Activated CD4-positive, alpha-beta memory T cell treated with anti-CD3 and anti-CD28 coated beads for 36 hours (primary cell): Measurements from ENCODE around the gene RAPGEF2. TPM values are rescaled to one million over a fixed set of nuclear protein-coding genes. Genes with fewer than 3 reads are reported as not detected.

ENCODE experiments used
- CTCF ChIA-PET: fragments of 350-600 bp; sonication (Branson Sonifier 250); formaldehyde crosslinking; loops from one replicate; lab custom pipeline; 2021; ENCODE audit warnings: antibody characterized with exemption, inconsistent platforms; lab: Charles Lee
- POLR2A ChIA-PET: fragments of 350-600 bp; sonication (Branson Sonifier 250); formaldehyde crosslinking; loops from one replicate; lab custom pipeline; 2021; ENCODE audit warnings: antibody characterized with exemption; lab: Charles Lee
- DNase-seq: peaks from one replicate; pipeline ENCODE4 v3.0.0-alpha.2; 2020
- H3K27ac Mint-ChIP-seq: one replicate; pipeline ENCODE4 v1.8.0; 2021; ENCODE audit warnings: mixed read lengths
- H3K27me3 Mint-ChIP-seq: one replicate; pipeline ENCODE4 v1.8.0; 2021; ENCODE audit warnings: mixed read lengths
- H3K36me3 Mint-ChIP-seq: one replicate; pipeline ENCODE4 v1.8.0; 2021; ENCODE audit warnings: mixed read lengths
- H3K4me1 Mint-ChIP-seq: one replicate; pipeline ENCODE4 v1.8.0; 2021; ENCODE audit warnings: low read depth, mixed read lengths
- H3K4me3 Mint-ChIP-seq: one replicate; pipeline ENCODE4 v1.8.0; 2021; ENCODE audit warnings: mild to moderate bottlenecking, mixed read lengths
- H3K9me3 Mint-ChIP-seq: one replicate; pipeline ENCODE4 v1.8.0; 2021; ENCODE audit warnings: mixed read lengths
- intact Hi-C: fragments of 100-400 bp; cut with micrococcal nuclease; formaldehyde crosslinking; loops from one replicate; pipeline ENCODE4 v1.15.1; 2023
- total RNA-seq, 2 experiments: library from RNA; stranded (reverse); gene quantifications; one replicate each; pipeline ENCODE4 v1.2.3, GENCODE V29; 2021

The RAPGEF2 gene
- total RNA-seq, 2 experiments from 2014 or later = 18.6 to 22.0 TPM

GRCh38 chr4:159353422-159354116 is 250.7 kb downstream of the RAPGEF2 start:
- Mint-ChIP-seq H3K4me3 (no peak overlapping the region), H3K36me3 (peaks cover 41% of the 10 kb centered on the region)
- CTCF ChIA-PET = interaction anchor here (0.6 kb wide), 1 partner anchor 98 kb away, joined by 3 read pairs; no protein-coding TSS in a partner anchor

GRCh38 chr4:159355466-159355865 is 252.6 kb downstream of the RAPGEF2 start:
- Mint-ChIP-seq H3K27ac (no peak overlapping the region), H3K4me3 (no peak overlapping the region), H3K36me3 (peaks cover 46% of the 10 kb centered on the region), H3K9me3 (no peaks in the 10 kb centered on the region), H3K4me1 (no peaks in the 10 kb centered on the region), H3K27me3 (no peaks in the 10 kb centered on the region)
- ChIA-PET CTCF (no interaction called here), POLR2A (no interaction called here)
- no peak for DNase-seq
- intact Hi-C loops = no loop called here

More at GRCh38 chr4:159353422-159354116, 250.7 kb downstream of the RAPGEF2 start:
- intact Hi-C loops = no loop called here
- Mint-ChIP-seq H3K4me1 (no peaks in the 10 kb centered on the region), H3K9me3 (no peaks in the 10 kb centered on the region), H3K27me3 (no peaks in the 10 kb centered on the region), H3K27ac (no peak overlapping the region)
- no peak for DNase-seq
- POLR2A ChIA-PET = no interaction called here

DNA sequence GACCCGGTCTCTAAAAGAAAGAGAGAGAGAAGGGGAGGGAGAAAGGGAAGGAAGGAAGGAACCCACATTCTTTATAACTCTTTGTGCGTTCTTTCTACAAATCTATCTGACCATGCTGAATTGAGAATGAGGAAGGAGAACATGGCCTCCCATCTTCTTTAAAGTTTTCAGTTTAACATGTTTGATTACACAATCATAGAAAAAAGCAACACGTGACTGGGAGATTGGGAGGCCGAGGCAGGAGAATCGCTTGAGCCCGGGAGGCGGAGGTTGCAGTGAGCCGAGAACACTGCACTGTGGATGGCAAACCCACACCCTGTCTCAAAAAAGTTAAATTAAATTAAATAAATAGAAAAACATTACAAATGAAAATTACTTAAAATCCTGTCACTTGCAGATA is 254.5 kb downstream of the RAPGEF2 start:
- Mint-ChIP-seq H3K27ac (no peak overlapping the region), H3K4me1 (no peaks in the 10 kb centered on the region), H3K4me3 (no peak overlapping the region), H3K9me3 (no peaks in the 10 kb centered on the region), H3K27me3 (no peaks in the 10 kb centered on the region), H3K36me3 (peaks cover 47% of the 10 kb centered on the region)
- DNase-seq = no peak
- ChIA-PET CTCF (no interaction called here), POLR2A (no interaction called here)
- intact Hi-C loops = no loop called here

GRCh38 chr4:159358226-159358625 is 255.3 kb downstream of the RAPGEF2 start:
- H3K27me3 Mint-ChIP-seq = no peaks in the 10 kb centered on the region
- CTCF ChIA-PET = no interaction called here
- POLR2A ChIA-PET = no interaction called here
- H3K4me1 Mint-ChIP-seq = no peaks in the 10 kb centered on the region
- H3K36me3 Mint-ChIP-seq = peaks cover 43% of the 10 kb centered on the region
- no peak for DNase-seq
- no peak overlapping the region for H3K27ac Mint-ChIP-seq
- no peak overlapping the region for H3K4me3 Mint-ChIP-seq
- intact Hi-C loops = no loop called here
- H3K9me3 Mint-ChIP-seq = no peaks in the 10 kb centered on the region

DNA sequence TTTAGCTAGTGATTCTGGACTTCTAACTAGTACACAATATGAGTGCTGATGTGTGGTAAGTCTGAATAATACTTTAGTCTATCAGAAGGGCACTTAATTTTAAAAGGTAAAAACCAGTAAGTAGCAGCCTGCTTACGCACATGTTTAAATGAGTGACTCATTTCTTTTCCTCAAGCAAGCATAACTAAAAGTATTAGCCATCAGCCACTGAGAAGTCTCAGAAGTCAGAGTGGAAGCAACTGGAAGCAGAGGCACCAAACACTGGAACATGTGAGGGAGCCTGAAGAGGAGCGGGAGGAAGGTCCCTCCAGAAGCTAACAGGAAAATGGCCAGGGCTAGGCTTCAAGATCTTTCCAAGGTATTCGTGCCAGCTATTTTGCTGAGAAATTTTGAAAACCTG is 257.7 kb downstream of the RAPGEF2 start:
- DNase-seq = no peak
- H3K27ac Mint-ChIP-seq = no peak overlapping the region
- H3K4me1 Mint-ChIP-seq = no peaks in the 10 kb centered on the region
- H3K27me3 Mint-ChIP-seq = no peaks in the 10 kb centered on the region
- no peak overlapping the region for H3K4me3 Mint-ChIP-seq
- intact Hi-C loops = no loop called here
- ChIA-PET CTCF (no interaction called here), POLR2A (no interaction called here)
- H3K36me3 Mint-ChIP-seq = peaks cover 33% of the 10 kb centered on the region
- H3K9me3 Mint-ChIP-seq = no peaks in the 10 kb centered on the region

- no peak for DNase-seq
- POLR2A ChIA-PET = no interaction called here
- Mint-ChIP-seq H3K27ac (no peak overlapping the region), H3K9me3 (no peaks in the 10 kb centered on the region), H3K36me3 (peaks cover 21% of the 10 kb centered on the region), H3K4me1 (no peaks in the 10 kb centered on the region), H3K27me3 (peaks cover 9% of the 10 kb centered on the region), H3K4me3 (no peak overlapping the region)
- intact Hi-C loops = no loop called here
- CTCF ChIA-PET = no interaction called here
These were observed 260.5 kb downstream of the RAPGEF2 start for GRCh38 chr4:159363361-159363760.

DNA sequence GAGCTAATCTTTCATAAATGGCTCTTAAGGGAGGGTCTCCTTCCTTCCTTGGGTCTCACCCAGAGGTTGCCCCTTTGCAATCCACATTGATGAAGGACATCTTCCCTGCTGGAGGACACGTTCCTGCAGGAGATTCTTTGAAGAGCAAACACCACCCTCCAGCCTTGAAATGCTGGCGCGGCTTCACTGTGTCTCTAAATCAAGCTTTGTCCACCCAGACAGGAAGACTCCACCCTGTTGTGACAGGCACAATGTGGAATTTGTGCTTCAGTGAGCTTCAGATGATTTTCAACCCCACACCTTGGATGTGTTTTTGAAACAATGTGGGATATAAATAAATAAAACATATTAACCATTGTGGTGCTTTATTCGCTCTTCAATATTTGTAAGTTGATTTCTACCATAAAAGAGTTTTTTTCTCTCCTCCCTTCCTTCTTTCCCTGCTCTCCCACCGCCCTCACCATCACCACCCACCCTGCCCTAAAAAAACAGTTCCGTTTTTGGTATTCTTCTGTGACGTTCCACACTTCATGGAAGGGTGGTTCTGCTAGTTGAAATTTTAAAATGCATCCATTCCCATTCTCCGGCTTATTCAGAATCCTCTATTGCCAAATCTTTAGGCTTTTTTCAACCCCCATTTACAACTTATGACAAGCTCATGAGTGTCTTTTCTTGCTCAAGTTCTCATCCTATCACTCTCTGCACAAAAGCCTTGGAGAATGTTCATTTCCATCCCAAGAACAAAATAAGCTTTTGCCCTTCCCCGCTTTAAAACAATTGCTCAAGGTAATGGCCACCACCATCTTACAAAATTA is 264.3 kb downstream of the RAPGEF2 start:
- DNase-seq = no peak
- ChIA-PET POLR2A (no interaction called here), CTCF (no interaction called here)
- H3K27me3 Mint-ChIP-seq = peaks cover 14% of the 10 kb centered on the region
- H3K36me3 Mint-ChIP-seq = no peaks in the 10 kb centered on the region
- intact Hi-C loops = no loop called here
- H3K27ac Mint-ChIP-seq = no peak overlapping the region
- no peaks in the 10 kb centered on the region for H3K9me3 Mint-ChIP-seq
- H3K4me1 Mint-ChIP-seq = no peaks in the 10 kb centered on the region
- no peak overlapping the region for H3K4me3 Mint-ChIP-seq

DNA sequence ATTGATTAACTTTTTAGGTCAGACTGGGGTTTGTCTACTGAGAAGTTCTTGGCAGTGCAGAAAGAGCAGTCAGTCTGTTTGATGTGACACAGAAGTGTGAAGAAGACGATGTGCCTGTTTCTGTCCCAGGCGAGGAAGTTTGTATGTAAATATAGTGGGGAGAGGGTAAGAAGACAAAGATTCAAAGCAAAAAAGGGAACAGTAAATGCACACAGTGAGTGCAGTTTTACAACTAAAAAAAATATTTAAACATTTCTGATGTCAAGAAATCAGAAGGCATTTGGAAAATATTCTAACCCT is 264.9 kb downstream of the RAPGEF2 start:
- Mint-ChIP-seq H3K27me3 (peaks cover 14% of the 10 kb centered on the region), H3K9me3 (no peaks in the 10 kb centered on the region), H3K36me3 (no peaks in the 10 kb centered on the region), H3K4me1 (no peaks in the 10 kb centered on the region), H3K27ac (no peak overlapping the region), H3K4me3 (no peak overlapping the region)
- intact Hi-C loops = no loop called here
- no peak for DNase-seq
- POLR2A ChIA-PET = no interaction called here
- CTCF ChIA-PET = no interaction called here

GRCh38 chr4:159368320-159368719 is 265.4 kb downstream of the RAPGEF2 start:
- H3K4me3 Mint-ChIP-seq = no peak overlapping the region
- H3K9me3 Mint-ChIP-seq = no peaks in the 10 kb centered on the region
- H3K27me3 Mint-ChIP-seq = peaks cover 14% of the 10 kb centered on the region
- intact Hi-C loops = no loop called here
- CTCF ChIA-PET = no interaction called here
- DNase-seq = no peak
- no peaks in the 10 kb centered on the region for H3K36me3 Mint-ChIP-seq
- POLR2A ChIA-PET = no interaction called here
- no peaks in the 10 kb centered on the region for H3K4me1 Mint-ChIP-seq
- no peak overlapping the region for H3K27ac Mint-ChIP-seq

- Mint-ChIP-seq H3K36me3 (no peaks in the 10 kb centered on the region), H3K9me3 (no peaks in the 10 kb centered on the region), H3K27ac (no peak overlapping the region), H3K4me3 (no peak overlapping the region), H3K27me3 (peaks cover 14% of the 10 kb centered on the region), H3K4me1 (no peaks in the 10 kb centered on the region)
- POLR2A ChIA-PET = no interaction called here
- DNase-seq = no peak
- CTCF ChIA-PET = no interaction called here
- intact Hi-C loops = no loop called here
These were observed 266.4 kb downstream of the RAPGEF2 start for GRCh38 chr4:159369256-159369655.

DNA sequence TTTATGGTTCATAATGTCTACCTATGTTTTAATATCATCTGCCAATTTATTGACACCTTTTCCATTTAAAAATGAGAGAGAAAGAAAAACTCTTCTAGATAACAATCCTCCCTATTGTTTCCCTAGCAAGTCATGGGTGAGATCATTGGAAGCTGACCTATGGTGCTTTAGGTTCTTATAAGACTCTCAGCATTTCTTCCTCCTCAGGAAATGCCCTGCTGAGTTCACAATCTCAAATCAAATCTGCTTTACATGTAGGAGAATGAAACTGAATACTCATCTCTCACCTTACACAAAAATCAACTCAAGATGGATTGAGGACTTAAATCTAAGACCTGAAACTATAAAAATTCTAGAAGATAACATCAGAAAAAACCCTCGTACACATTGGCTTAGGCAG is 267.4 kb downstream of the RAPGEF2 start:
- H3K36me3 Mint-ChIP-seq = no peaks in the 10 kb centered on the region
- intact Hi-C loops = no loop called here
- H3K9me3 Mint-ChIP-seq = no peaks in the 10 kb centered on the region
- no peak overlapping the region for H3K4me3 Mint-ChIP-seq
- ChIA-PET POLR2A (no interaction called here), CTCF (no interaction called here)
- DNase-seq = no peak
- no peaks in the 10 kb centered on the region for H3K4me1 Mint-ChIP-seq
- H3K27me3 Mint-ChIP-seq = peaks cover 14% of the 10 kb centered on the region
- no peak overlapping the region for H3K27ac Mint-ChIP-seq

DNA sequence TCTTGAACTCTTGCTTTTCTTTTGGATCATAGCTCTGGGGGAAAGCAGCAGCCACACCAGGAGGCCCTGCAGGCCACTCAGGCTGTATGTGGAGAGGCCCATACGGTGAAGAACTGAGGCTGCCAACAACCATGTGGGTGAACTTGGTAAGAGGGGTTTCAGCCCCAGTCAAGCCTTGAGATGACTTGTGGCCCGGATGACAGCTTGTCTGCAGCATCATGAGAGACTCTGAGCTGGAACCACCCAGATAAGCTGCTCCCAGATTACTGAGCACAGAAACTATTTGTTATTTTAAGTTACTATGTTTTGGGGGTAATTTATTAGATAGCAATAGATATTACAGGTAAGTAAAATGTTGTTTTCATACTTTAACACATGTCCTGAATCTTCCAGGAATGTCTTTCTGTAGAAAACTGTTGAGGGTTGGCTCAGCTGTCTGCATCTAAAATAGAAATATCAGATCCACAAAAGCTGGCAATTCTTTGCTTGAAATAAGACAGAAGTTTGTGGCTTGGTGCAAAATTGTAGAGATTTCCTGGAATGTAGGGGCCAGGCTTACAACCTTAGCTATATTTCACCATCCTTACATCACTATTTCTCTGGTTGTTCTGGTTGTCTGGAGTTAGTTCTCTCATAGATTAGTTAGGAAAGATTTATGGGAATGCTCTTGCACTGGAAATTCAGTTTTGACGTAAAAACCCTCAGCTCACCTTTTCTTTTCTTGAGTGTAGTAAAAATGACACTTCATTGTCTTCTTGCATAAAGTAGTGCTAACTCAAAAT is 272.1 kb downstream of the RAPGEF2 start:
- no peak for DNase-seq
- Mint-ChIP-seq H3K9me3 (no peaks in the 10 kb centered on the region), H3K36me3 (no peaks in the 10 kb centered on the region), H3K27me3 (peaks cover 4% of the 10 kb centered on the region), H3K4me1 (no peaks in the 10 kb centered on the region), H3K4me3 (no peak overlapping the region), H3K27ac (no peak overlapping the region)
- intact Hi-C loops = no loop called here
- ChIA-PET POLR2A (no interaction called here), CTCF (interaction anchor here (0.6 kb wide), 1 partner anchor 359 kb away, joined by 3 read pairs; no protein-coding TSS in a partner anchor)
